Measurements from ENCODE around the gene DNM3.

GRCh38 chr1:171864308-171864707, 23.0 kb downstream of the DNM3 start:
- no peak for TF ChIP-seq SETDB1 (IDR thresholded peaks at IDR 0.05; ENCODE audit: insufficient read length, low read length)
- no peak for TF ChIP-seq ZNF391 (tag by site-specific recombination; IDR thresholded peaks at IDR 0.05; ENCODE audit: borderline replicate concordance, low read depth)
- TF ChIP-seq ZNF146 (tag by site-specific recombination; IDR thresholded peaks at IDR 0.05), result no peak
- no peak for TF ChIP-seq CTCF (tag by site-specific recombination; IDR thresholded peaks at IDR 0.05)
- TF ChIP-seq ZNF274 (IDR thresholded peaks at IDR 0.05; ENCODE audit: low read length), result no peak
- TF ChIP-seq ZNF274 (tag by site-specific recombination; IDR thresholded peaks at IDR 0.05; ENCODE audit: borderline replicate concordance), result no peak
- TF ChIP-seq REPIN1 (tag by site-specific recombination; IDR thresholded peaks at IDR 0.05; ENCODE audit: low read depth), result no peak
- no peak for TF ChIP-seq RBAK (tag by site-specific recombination; IDR thresholded peaks at IDR 0.05)
- TF ChIP-seq BCL11A (tag by site-specific recombination; IDR thresholded peaks at IDR 0.05; ENCODE audit: low read depth), result no peak
- no peak for TF ChIP-seq PBX3 (CRISPR knock-in tag; IDR thresholded peaks at IDR 0.05)
- TF ChIP-seq ZNF223 (tag by site-specific recombination; IDR thresholded peaks at IDR 0.05), result no peak
